ENCODE measurements around the gene ECSCR. TPM values are rescaled to one million over a fixed set of nuclear protein-coding genes. Genes with fewer than 3 reads are reported as not detected.

ECSCR gene
- total and polyA plus RNA-seq, 3 donors from 2014 or later: 1.8 to 13.9 (median 2.4) TPM

DNA sequence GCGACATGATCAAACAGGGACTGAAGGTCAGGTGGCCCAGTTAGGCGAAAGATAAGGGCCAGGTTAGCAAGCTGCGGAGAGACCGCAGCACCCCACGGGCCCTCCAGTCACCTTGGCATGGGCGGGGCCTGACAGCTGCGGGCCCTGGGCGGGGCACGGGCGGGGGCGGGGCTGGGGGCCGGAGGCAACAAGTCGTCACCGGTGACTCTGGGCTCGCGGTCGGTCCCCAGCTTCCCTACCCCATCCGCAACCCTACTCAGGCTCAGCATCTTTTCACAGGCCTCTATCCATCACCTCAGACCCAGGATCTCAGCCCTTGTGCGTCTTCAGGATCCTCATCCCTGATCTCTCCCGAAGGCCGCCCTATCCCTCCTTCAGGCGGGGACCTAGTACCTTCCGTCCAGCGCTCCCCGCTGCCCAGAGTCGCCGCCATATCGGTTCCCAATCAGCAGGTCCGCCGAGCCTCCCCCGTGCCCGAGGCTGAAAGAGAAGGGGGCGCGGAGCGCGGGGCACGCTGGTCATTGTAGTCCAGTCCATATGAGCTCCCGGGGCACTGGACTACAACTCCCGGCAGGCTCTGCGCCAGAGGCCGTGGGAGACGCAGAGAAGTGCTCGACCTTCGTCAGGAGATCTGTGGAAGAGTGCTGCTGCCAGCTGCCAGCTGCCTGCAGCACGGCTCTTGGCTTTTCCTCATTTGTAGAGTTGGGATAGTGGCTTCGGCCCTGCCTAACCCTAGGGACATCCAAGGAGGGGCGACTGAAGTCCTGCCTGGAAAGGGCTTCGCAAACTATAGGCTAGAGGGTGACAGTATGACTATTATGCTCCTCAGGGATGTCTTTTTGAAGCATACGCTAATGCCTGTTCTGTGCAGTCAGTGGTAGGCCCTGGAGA is 23.3 kb downstream of the ECSCR start, which contains the start of gene DNAJC18:
Gene DNAJC18, minus strand, starts transcription at position 513 of the 891 bp plus-strand sequence. Its CDS starts 80 bp downstream, at position 433.
- Histone ChIP-seq H3K4me3 (peak within 1 kb of the TSS; percentile 83 to 89), H3K27me3 (no peaks in the 10 kb centered on the region), H3K4me1 (peaks cover 7% of the 10 kb centered on the region), H3K27ac (peak within 1 kb of the TSS; percentile 94 to 95), H3K36me3 (ENCODE audit: low read depth, missing control alignments) (no peaks in the 10 kb centered on the region), H3K9me3 (no peaks in the 10 kb centered on the region)
- intact Hi-C loops (cut with DNase I; ENCODE audit: low total_unique reads): no loop called here
- TF ChIP-seq POLR2A (IDR thresholded peaks at IDR 0.05) (no peak), CTCF (IDR thresholded peaks at IDR 0.05) (no peak)
- WGBS, 2 donors: 2 to 3% methylated on average over 23 to 48 of the region's 49 CpGs
- DNase-seq: peak; percentile 98

DNA sequence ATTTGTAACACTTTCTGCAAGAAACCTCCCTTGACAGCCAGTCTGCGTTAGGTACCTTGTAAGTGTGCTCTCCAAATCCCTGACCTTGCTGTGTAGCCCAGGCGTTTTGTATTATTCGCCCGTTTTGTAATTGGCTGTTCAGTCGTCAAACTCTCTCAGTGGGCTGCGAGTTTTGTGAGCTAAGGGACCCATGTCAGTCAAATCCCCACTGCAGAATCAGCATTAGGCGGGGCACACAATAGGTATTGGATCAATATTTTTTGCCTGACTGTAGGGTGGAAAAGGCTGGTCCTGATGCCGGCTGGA is 23.9 kb downstream of the ECSCR start:
- Histone ChIP-seq H3K9me3 (no peaks in the 10 kb centered on the region), H3K4me3 (peak overlapping the region; percentile 83 to 89), H3K27me3 (no peaks in the 10 kb centered on the region), H3K36me3 (ENCODE audit: low read depth, missing control alignments) (no peaks in the 10 kb centered on the region), H3K4me1 (peaks cover 7% of the 10 kb centered on the region), H3K27ac (peak overlapping the region in 1 of 2 donors; percentile 95)
- TF ChIP-seq CTCF (IDR thresholded peaks at IDR 0.05) (no peak), POLR2A (IDR thresholded peaks at IDR 0.05) (no peak)
- 12 to 16% methylated on average over 8 of the region's 8 CpGs for WGBS, 2 donors
- intact Hi-C loops (cut with DNase I; ENCODE audit: low total_unique reads): no loop called here
- DNase-seq: no peak

DNA sequence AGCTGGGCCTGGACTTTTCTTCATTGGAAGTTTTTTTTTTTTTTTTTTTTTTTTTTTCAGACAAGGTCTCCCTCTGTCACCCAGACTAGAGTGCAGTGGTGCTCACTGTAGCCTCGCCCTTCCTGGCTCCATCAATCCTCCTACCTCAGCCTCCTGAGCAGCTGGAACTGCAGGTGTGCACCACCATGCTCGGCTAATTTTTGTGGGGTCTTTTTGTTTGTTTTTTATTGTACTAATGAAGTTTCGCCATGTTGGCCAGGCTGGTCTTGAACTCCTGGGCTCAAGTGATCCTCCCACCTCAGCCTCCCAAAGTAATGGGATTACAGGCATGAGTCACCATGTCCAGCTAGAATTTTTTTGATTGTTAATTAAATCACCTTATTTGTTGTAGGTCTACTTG is 26.9 kb downstream of the ECSCR start:
- H3K4me3 ChIP-seq: no peak overlapping the region
- intact Hi-C loops (cut with DNase I; ENCODE audit: low total_unique reads): no loop called here
- no peak for DNase-seq
- no peak overlapping the region for H3K27ac ChIP-seq
- H3K4me1 ChIP-seq: peaks cover 7% of the 10 kb centered on the region
- no peaks in the 10 kb centered on the region for H3K36me3 ChIP-seq (ENCODE audit: low read depth, missing control alignments)
- H3K27me3 ChIP-seq: no peaks in the 10 kb centered on the region
- no peak for TF ChIP-seq POLR2A (IDR thresholded peaks at IDR 0.05)
- no peak for TF ChIP-seq CTCF (IDR thresholded peaks at IDR 0.05)
- WGBS, 2 donors: 98 to 100% methylated on average over 3 of the region's 3 CpGs
- H3K9me3 ChIP-seq: no peaks in the 10 kb centered on the region

DNA sequence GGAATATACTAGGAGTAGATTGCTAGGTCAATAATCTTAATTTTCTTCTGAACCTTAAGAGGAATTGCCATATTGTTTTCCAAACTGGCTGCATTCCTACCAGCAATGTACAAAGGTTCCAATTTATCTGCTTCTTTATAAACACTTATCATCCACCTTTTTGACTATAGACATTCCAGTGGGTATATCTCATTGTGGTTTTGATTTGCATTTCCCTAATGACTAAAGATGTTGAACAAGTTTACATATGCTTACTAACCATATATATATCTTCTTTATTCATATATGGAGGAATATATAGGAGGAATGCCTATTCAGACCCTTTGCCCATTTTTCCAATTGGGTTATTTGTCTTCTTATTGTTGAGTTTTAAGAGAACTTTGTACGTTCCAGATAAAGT is 30.8 kb downstream of the ECSCR start:
- intact Hi-C loops (cut with DNase I; ENCODE audit: low total_unique reads): no loop called here
- no peak overlapping the region for H3K27ac ChIP-seq
- no peaks in the 10 kb centered on the region for H3K27me3 ChIP-seq
- DNase-seq: no peak
- 68 to 79% methylated on average over 1 of the region's 1 CpG for WGBS, 2 donors
- no peaks in the 10 kb centered on the region for H3K4me1 ChIP-seq
- H3K36me3 ChIP-seq (ENCODE audit: low read depth, missing control alignments): no peaks in the 10 kb centered on the region
- TF ChIP-seq POLR2A (IDR thresholded peaks at IDR 0.05): no peak
- no peak overlapping the region for H3K4me3 ChIP-seq
- H3K9me3 ChIP-seq: no peaks in the 10 kb centered on the region

DNA sequence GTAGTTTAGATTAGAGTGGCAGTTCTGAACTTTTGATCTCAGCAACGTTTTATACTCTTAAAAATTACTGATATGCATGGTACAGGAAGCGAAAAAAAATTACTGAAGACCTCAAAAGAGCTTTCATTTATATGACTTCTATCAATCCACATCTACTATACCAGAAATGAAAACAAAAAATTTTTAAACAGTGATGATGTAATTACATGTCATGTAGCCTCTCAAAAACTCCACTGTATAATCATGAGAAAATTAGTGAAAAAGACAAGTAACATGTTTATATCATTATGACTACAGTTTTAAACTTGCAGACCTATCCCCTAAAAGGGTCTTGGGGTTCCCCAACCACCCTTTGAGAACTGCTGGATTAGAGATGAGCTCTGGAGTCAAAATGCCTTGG is 32.5 kb downstream of the ECSCR start:
- TF ChIP-seq CTCF (IDR thresholded peaks at IDR 0.05) (no peak), POLR2A (IDR thresholded peaks at IDR 0.05) (no peak)
- WGBS, 2 donors: 83 to 88% methylated on average over 2 of the region's 2 CpGs
- Histone ChIP-seq H3K27ac (no peak overlapping the region), H3K4me1 (no peaks in the 10 kb centered on the region), H3K36me3 (ENCODE audit: low read depth, missing control alignments) (no peaks in the 10 kb centered on the region), H3K27me3 (no peaks in the 10 kb centered on the region), H3K4me3 (no peak overlapping the region), H3K9me3 (no peaks in the 10 kb centered on the region)
- no peak for DNase-seq
- intact Hi-C loops (cut with DNase I; ENCODE audit: low total_unique reads): no loop called here

Data from testis (tissue), 3 donors.